ENCODE measurements around the gene KCNIP2. TPM values are rescaled to one million over a fixed set of nuclear protein-coding genes. Genes with fewer than 3 reads are reported as not detected.

The KCNIP2 gene
- total RNA-seq, 1 experiment from 2014 or later: 3.0 TPM

GRCh38 chr10:101776161-101776817 lies 67.3 kb downstream of the KCNIP2 start:
- H2BK5ac ChIP-seq (ENCODE audit: insufficient read length, low read length): no peak overlapping the region

More at GRCh38 chr10:101776161-101776817, 67.3 kb downstream of the KCNIP2 start:
- no peak overlapping the region for H2AK5ac ChIP-seq (ENCODE audit: insufficient read length, low read length)
- H3K9me3 ChIP-seq (ENCODE audit: control insufficient read depth, low read depth, low read length): no peaks in the 10 kb centered on the region
- Mint-ChIP-seq H3K4me1 (peaks cover 59 to 68% of the 10 kb centered on the region in 2 experiments), H3K4me3 (peak overlapping the region; percentile 50 to 78; a peak in 4 of 5 replicates), H3K9me3 (no peaks in the 10 kb centered on the region; a peak in 1 of 5 replicates), H3K27me3 (ENCODE audit: low read depth) (peaks cover 72% of the 10 kb centered on the region), H3K36me3 (ENCODE audit: insufficient read depth in 1 of 3, low read depth in 3 of 3) (peaks cover 3 to 9% (median 6%) of the 10 kb centered on the region in 3 experiments; a peak in 3 of 7 replicates), H3K27ac (no peak overlapping the region)
- H3K4me2 ChIP-seq (ENCODE audit: insufficient read depth, insufficient read length, low read length): no peak overlapping the region
- H3K23ac ChIP-seq (ENCODE audit: insufficient read length, low read depth, low read length): no peak overlapping the region
- no peak overlapping the region for H2BK12ac ChIP-seq (ENCODE audit: insufficient read length, low read depth, low read length)
- peaks cover 29% of the 10 kb centered on the region for H3K23me2 ChIP-seq (ENCODE audit: insufficient read length, low read depth, low read length, poor library complexity, severe bottlenecking)
- no peak overlapping the region for H2AFZ ChIP-seq (ENCODE audit: low read length)
- H3K14ac ChIP-seq (ENCODE audit: insufficient read depth, low read length): no peak overlapping the region
- H3K79me1 ChIP-seq (ENCODE audit: insufficient read depth, low read depth, low read length, poor library complexity, severe bottlenecking): no peaks in the 10 kb centered on the region
- no peak overlapping the region for H2BK15ac ChIP-seq (ENCODE audit: low read depth, low read length)
- H3K9ac ChIP-seq (ENCODE audit: extremely low read depth, insufficient read length, low read length): no peak overlapping the region
- no peak overlapping the region for H4K91ac ChIP-seq (ENCODE audit: insufficient read length, low read depth, low read length)
- H3K79me2 ChIP-seq (ENCODE audit: insufficient read depth, low read length): no peaks in the 10 kb centered on the region
- H4K5ac ChIP-seq (ENCODE audit: insufficient read length, low read depth, low read length): no peak overlapping the region
- H3T11ph ChIP-seq (ENCODE audit: low read length): no peak overlapping the region
- H3K27ac ChIP-seq (ENCODE audit: insufficient read length, low read depth, low read length): no peak overlapping the region
- peak; percentile 44 for DNase-seq
- peaks cover 11% of the 10 kb centered on the region; the same call in 1 of the 2 replicates for H3K4me1 ChIP-seq (ENCODE audit: insufficient read depth, low read length)
- H4K20me1 ChIP-seq (ENCODE audit: control insufficient read depth, insufficient read depth, insufficient read length): peaks cover 2% of the 10 kb centered on the region
- H3K56ac ChIP-seq (ENCODE audit: insufficient read length, low read depth, low read length): no peak overlapping the region
- no peak overlapping the region for H3K4ac ChIP-seq (ENCODE audit: low read depth, low read length)
- TF ChIP-seq CTCF (conservative IDR thresholded peaks at IDR 0.05): no peak
- H2BK120ac ChIP-seq (ENCODE audit: low read depth, low read length, poor library complexity, severe bottlenecking): no peak overlapping the region
- H2BK20ac ChIP-seq (ENCODE audit: low read depth, low read length, poor library complexity, severe bottlenecking): no peak overlapping the region
- H3K18ac ChIP-seq (ENCODE audit: insufficient read length, low read depth, low read length): no peak overlapping the region
- no CpG with 5 or more reads among the region's 74 CpGs for WGBS (ENCODE audit: extremely low coverage, insufficient read length, low lambda C conversion rate)
- H3K27me3 ChIP-seq (ENCODE audit: insufficient read depth, low read length): peaks cover 54% of the 10 kb centered on the region
- H4K8ac ChIP-seq (replicated peaks; ENCODE audit: insufficient read length, low read depth, low read length): no peak overlapping the region

Other genes with a start within 250 kb of the KCNIP2 start
- 40.6 and 41.6 TPM in 2 replicates for gene FBXW4, start 148.6 kb downstream of the KCNIP2 start, total RNA-seq (2021)
- gene FGF8, start 67.7 kb downstream of the KCNIP2 start, total RNA-seq (2021): 14.3 and 20.2 TPM in 2 replicates
- 133 and 139 TPM in 2 replicates for gene NPM3, start 60.4 kb downstream of the KCNIP2 start, total RNA-seq (2021)
- gene OGA, start 25.4 kb downstream of the KCNIP2 start, total RNA-seq (2021): 120 and 125 TPM in 2 replicates
- 18.5 and 20.4 TPM in 2 replicates for gene ARMH3, start 212.4 kb upstream of the KCNIP2 start, total RNA-seq (2021)
- gene HPS6, start 221.5 kb upstream of the KCNIP2 start, total RNA-seq (2021): 18.4 and 18.7 TPM in 2 replicates

Data from H9 (cell line).